Stimulated activated CD4-positive, alpha-beta T cell treated with anti-CD3 and anti-CD28 coated beads, TNF-alpha, amount 100 ng/mL, for 1 hour (primary cell): ENCODE data around the gene TFF3.
A peak's percentile ranks its signal among the peaks of the same experiment; 100 is the strongest.

Experiments
- DNase-seq, 3 donors: peaks; one replicate each; pipeline ENCODE4 v3.0.0-alpha.2; 2020; ENCODE audit warnings: low read depth in 3 of 3, low spot score in 1 of 3

The TFF3 gene

GRCh38 chr21:42346866-42347600, 31.8 kb upstream of the TFF3 start:
- no peak for DNase-seq

GRCh38 chr21:42346441-42346840, 31.2 kb upstream of the TFF3 start:
- DNase-seq = no peak

DNA sequence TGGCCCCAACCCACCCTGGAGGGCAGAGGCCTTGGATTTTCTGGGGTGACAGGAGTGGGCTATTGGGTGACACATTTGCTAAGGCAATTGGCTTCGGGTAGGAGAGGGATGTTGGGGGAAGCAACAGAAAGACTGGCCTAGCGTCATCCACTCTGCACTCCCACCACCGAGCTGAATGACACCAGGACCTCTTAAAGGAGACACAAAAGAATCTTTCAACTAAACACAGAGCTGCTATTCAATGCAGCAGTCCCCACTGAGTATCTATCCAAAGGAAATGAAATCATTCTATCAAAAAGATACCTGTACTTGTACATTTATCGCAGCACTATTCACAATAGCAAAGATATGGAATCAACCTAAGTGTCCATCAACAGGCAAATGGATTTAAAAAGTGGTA, 29.4 kb upstream of the TFF3 start:
- DNase-seq = no peak

DNA sequence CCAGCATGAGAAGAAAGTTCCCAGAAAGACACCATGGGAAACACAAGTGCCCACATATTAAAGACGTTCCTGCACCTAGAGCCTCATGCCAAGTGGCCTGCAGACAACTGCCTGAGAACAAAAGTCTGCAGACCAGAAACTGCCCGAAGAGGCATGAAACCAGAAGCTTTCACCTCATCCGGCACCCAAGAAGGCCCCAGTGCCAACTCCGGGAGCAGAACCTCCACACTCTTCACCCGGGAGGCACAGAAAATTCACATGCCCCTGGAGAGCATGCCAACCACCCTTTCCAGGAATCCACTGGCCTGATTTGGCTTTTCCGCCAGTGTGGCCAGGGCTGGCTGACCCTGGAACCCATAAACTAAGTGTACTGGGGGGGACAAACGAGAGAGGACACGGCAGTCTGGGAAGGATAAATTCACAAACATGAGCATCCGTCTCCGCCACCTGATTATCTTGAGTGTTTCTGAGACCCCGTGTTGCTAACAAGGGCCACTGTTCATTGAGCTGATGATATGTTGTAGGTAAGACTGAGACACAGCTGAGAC, 28.8 kb upstream of the TFF3 start:
- no peak for DNase-seq

DNA sequence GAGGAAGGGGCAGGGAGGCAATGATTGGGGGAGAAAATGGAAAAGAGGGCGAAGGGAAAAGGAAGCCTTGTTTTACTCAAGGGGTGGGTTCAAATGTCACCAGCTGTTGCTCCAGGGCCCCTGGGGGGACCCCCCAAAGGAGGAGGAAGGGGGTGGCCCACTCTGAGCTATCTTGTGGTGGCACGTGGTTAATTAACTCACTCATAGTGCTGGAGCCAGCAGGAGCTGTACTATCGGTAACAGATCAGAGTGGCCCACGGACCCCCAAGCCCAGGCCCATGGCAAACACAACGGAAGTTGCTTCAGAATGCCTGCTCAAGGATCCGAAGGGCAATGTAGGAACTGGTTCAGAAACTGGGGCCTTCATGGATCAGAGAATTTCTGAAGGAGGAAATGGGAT, 28.3 kb upstream of the TFF3 start:
- DNase-seq = no peak

- no peak for DNase-seq
Measured at GRCh38 chr21:42343101-42343500, 27.9 kb upstream of the TFF3 start.

DNA sequence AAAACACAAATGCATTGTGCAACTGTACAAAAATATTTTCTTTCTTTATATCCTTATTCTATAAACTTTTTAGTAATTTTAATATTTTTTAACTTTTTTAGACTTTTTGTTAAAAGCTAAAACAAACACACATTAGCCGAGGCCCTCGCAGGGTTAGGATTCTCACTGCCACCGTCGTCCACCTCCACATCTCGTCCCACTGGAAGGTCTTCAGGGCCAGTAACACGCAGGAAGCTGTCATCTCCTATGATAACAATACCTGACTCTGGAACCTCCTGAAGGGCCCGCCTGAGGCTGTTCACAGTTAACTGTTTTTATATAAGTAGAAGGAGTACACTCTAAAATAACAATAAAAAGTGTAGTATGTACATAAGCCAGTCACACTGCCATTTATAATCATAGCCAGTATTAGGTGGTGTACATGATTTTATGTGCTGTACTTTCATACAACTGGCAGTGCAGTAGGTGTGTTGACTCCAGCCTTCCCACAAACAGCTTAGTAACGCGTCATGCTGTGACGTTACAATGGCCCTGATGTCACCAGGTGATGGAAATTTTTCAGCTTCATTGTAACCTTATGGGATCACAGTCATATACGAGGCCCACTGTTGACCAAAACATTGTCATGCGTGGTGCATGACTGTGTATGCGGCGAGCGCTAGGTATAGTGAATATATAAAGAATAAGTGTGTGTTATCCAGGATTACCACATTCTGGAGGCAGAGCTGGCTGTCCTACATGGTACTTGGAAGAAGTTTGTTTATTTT, 26.8 kb upstream of the TFF3 start:
- no peak for DNase-seq

DNA sequence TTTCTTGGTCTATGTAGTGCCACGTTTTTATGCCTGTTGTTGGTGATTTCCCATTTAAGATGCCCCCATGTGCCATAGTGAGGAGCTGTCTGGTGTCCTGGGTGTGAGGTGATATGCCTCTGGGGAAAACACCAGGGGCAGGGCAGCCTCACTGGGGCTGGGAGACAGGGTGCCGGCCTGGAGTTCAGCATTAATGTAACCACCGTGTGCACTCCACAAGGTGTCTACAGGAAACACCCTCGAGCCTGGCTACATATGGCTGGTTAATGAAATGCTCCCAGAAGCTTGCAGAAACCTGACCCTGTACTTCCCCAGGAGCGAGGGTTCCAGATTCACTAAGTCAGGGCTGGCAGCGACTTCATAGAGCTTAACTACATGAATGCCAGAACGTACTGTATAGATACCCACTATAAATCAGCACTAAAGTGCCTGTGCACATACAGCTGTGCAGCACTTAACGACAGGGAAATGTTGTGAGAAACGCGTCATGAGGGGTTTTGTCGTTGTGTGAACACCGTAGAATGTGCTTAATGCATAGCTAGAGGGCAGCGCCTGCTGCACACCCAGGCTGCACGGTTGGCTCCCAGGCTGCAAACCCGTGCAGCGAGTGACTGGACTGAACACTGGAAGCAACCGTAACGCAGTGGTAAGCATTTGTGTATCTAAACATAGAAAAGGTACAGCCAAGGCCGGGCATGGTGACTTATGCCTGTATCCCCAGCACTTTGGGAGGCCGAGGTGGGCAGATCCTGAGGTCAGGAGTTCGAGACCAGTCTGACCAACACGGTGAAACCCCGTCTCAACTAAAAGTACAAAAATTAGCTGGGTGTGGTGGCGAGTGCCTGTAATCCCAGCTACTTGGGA, 25.2 kb upstream of the TFF3 start:
- no peak for DNase-seq

DNA sequence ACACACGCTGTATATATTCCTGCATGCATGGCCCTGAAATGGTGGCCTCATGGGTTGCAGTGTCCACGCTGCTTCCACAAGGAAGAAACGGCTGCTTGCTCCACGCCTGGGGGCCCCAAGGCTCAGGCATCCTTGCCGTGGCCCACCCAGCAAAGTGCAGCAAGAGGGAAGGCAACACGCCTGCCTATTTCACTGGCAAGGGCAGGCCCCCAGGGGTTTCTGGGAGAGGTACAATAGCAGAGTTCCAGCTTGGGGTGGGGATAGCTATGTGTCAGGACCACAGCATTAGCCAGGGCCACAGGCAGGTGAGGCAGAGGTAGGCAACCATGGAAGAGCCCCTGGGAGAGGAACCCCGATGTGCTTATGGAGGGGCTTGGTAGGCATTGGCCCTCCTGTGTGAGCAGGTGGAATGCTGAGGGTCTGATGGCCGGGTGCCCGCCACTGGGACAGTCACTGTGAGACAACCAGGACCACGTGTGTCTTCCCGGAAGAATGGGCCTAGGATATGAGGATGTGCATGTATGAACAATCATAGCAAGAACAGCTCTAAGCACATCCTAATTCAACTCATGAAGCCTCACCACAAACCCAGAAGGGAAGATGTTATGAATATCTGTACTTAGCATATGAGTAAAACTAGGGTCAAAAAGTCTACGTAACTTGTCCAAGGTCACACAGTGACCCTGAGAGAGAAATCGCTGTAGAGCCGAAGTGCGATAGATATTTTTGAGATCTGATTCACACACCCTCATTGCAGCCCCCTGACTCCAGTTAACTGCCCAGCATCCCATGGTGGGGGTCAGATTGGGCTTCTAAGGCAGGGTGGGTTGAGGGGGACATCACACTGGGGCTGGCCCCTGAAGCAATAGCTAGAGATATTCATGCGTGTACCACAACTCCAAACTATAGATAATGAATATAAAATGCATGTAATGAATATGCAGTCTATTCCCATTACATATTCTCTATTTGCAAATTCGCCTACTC, 23.8 kb upstream of the TFF3 start:
- DNase-seq = no peak

- DNase-seq = peak; percentile 58 to 77 (median 67)
Measured at GRCh38 chr21:42337830-42338728, 22.9 kb upstream of the TFF3 start.

- no peak for DNase-seq
Measured at GRCh38 chr21:42337276-42337675, 22.1 kb upstream of the TFF3 start.

DNA sequence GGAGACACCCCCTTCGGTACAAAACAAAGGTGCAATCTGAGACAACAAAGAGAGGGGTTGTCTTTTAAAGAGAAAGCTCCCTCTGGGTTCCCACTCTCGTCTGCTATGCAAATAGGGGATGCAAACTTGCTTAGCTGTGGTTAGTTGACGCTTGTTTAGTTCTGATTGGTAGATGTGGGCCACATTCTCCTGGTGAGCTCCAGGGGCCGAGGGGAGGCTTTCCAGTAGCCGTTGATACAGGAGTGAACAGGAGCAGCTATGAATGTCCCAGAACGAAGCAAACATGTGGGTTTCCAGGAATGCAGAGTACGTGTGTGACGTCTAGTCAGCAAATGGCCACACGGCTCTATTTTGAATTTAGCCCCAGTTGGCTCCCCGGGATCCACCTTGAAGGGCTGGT, 20.8 kb upstream of the TFF3 start:
- no peak for DNase-seq

DNA sequence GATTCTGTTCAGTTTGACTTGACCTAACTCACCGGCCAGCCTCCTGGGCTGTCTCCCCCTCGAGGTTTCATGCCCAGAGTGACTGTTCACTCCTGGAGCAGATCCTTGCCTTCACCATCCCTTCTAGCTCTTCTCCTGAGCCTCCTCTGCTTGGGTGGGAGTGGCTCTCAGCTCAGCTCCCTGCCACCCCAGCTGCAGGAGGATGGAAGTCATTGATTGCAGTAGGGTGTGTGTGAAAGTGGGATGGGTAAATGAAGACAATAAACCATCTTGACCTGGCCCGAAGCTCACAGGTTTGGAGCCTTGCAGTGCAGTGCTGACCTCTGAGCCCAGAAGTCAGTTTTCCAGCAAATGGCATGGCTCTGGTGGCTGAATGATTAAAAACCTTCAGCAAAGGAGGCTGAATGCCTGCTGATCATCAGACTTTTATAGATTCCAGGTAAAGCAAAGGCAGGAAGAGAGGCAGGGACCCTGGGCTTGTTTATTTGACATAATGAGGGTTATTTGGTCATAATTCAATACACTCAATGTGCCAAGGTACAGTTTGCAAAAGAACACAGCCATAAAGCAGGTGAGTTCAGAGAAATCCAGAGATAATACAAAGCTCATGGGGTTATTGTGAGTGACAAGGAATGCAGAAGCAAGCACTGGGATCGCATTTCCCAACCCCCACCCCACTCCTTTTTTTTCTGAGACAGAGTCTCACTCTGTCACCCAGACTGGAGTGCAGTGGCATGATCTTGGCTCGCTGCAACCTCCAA, 17.5 kb upstream of the TFF3 start:
- DNase-seq = no peak

GRCh38 chr21:42331660-42332059, 16.5 kb upstream of the TFF3 start:
- no peak for DNase-seq

DNA sequence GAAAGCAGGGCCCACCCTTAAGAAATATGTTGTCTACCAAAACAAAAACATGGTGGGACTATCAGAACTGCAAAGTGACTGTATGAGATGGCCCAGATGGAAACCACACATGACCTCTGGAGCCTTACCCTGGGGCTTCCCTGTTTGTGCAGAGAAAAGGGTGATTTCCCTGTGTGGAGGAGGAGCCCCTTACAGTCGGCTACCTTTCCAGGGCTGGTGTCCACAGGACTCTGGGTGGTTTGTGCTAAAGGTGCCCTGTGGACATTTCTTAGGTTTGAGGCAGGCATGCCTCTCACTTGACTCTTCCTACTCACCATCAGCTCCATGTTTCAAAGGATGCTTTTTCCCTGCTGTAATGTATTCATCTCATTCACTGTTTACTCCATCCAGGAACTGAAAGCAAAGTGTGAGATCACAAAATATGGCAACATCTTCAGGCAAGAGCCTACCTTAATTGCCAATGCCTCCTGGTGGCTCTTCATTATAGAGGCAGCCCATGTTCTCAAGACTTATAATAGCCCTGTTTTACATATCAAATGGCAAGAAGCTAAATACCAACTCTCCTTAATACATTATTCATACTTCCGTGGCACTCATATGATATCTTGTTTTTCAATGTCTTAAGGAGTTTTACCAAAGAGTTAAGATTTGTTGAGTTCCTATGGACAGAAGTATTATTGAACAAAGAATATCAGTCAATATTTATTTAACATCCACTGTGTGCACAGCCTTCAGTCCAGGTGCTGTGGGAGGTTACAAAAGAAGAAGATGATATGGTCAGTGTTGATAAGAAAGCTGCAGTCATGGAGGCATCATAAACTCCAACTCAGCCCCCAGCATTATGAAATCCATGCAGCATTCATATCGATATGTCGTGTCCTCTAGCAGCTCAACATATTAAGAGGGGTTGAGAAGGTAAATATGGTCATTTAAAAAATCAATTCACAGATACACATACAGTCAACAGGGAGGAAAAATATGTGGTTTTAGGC, 15.5 kb upstream of the TFF3 start:
- DNase-seq = no peak

GRCh38 chr21:42324896-42325295, 9.7 kb upstream of the TFF3 start:
- no peak for DNase-seq

DNA sequence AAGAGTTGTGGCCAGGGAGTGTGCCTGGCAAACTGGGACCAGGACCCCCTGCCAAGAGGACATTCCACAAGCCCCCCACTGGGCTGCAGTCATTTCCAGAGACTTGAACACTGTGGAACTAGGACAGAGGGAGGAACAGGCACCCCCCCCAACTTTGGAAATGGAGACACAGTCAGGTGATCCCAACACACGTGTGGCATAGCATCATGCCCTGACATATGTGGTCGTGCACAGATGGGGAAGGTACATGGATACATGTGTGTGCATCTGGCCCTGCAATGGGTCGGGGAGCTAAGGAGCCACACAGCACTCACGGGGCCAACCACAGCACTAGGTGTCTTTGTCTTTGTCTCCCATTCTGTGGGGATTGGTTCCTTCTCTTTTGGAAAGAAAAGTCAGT, 6.6 kb upstream of the TFF3 start:
- no peak for DNase-seq
